GM18909 (cell line): Measurements from ENCODE around the gene HASPIN.

ENCODE experiments used
- ATAC-seq: cut with Tn5 transposase; IDR thresholded peaks from one replicate; pipeline ENCODE4 v1.9.1; 2021; ENCODE audit warnings: mild to moderate bottlenecking; ENCODE audit not compliant: unreplicated experiment, poor library complexity

The HASPIN gene

DNA sequence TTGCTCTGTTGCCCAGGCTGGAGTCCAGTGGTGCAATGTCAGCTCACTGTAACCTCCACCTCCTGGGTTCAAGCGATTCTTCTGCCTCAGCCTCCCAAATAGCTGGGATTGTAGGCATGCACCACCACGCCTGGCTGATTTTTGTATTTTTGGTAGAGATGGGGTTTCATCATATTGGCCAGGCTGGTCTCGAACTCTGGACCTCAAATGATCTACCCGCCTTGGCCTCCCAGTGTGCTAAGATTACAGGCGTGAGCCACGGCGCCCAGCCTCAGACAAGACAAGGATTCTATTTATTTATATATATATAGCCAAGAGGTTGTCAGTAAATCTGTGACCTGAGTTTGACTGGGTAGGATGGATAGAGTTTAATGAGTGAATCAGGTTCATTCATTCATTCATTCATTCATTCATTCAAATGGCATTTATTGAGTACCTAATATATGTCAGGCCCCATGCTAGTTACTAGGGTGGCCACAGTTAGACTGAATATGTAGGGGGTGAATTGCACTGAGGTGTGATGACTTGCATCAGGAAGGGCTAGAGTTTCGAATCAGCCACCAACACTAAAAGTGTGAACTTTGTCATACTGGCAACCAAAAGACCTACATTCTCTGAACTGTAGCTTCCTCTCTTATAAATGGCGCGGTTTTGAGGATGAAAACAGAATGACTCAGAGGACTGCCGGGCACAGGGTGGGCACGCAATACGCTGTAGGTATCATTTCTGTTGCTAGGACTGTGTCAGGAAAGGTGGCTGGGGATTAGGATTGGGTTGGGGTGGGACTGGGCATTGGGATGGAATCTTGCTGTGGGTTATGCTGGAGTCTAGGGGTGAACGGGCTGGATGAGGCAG is 39.4 kb downstream of the HASPIN start:
- peak; percentile 70 for ATAC-seq

DNA sequence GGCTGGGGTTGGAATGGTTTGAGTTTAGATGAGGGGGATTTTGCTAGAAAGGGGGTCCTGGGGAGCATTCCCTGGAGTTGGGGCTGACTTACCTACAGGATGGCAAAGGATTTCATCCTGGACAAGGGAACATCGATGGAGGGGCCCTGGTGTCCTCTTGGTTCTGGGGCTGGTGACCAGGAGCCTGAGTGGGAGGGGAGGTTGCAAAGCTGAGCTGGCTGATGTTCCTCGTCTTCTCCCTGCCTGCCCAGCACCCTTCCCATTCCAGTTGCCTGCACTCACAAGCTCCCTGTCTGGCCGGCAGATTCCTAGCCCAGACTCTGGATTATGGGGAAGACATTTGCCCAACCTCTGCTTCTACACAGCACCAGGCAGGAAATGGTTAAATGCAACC is 40.1 kb downstream of the HASPIN start:
- ATAC-seq: no peak

DNA sequence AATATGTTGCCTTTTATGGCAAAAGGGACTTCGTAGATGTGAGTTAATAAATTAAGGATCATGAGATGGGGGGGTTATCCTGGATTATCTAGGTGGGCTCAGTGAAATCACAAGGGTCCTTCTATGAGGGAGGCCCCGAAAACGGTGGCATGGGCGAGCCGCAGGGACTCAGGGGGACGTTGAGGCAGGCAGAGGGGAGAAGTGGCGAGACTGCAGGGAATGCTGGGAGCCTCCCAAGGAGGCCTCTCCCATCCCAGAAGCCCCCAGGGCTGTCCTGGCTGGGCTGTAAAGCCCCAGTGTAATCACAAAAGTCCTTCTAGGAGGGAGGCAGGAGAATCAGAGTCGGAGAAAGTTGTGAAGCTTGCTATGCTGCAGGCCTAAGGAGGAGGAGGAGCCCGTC is 42.3 kb downstream of the HASPIN start:
- ATAC-seq: no peak

DNA sequence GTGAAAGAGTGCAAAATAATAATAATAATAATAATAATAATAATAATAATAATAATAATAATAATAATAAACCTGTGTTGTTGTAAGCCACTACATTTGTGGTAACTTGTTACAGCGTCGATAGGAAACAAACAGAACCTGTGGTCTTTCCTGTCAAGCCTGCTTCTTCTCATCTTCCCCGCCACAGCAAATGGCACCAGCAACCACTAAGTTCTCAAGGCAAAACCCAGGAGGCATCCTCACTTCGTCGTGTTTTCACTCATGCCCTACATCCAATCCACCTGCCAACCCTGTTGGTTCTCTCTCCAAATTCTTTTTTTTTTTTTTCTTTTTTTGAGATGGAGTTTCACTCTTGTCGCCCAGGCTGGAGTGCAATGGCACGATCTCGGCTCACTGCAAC is 43.1 kb downstream of the HASPIN start:
- ATAC-seq: no peak

DNA sequence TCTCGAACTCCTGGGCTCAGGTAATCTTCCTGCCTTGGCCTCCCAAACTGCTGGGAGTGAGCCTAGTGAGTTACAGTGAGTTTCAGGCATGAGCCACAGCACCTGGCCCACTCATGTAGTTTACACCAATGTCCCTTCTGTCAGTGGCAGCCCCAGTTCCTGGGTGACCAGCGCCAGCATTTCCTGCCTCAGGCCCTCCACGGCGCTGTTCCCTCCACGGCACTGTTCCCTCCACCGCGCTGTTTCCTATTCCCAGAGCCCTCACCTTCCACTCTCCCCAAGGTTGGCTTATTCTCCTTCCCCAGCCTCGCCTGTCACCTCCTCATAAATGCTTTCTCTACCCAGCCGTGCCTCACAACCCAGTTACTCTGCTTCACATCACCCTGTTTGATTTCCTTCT is 44.6 kb downstream of the HASPIN start:
- ATAC-seq: no peak

DNA sequence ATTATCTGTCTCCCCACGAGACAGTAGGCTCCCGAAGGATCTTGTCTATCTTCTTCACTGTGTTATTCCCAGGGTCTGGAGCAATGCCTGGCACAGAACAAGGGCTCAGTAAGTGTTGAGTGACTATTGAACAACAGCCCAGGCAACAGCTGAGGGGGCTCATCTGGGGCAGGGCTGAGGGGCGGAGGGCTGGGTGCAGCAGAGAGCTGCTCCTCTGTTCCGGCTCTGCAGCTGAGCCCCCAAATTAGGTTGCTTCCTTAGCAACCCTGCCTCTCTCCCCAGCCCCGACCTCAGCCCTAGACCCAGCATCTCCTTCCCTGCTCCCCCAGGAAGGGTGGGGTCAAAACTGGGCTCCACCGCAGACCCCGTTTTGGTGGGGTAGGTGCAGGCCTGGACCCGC is 45.1 kb downstream of the HASPIN start:
- ATAC-seq: no peak

DNA sequence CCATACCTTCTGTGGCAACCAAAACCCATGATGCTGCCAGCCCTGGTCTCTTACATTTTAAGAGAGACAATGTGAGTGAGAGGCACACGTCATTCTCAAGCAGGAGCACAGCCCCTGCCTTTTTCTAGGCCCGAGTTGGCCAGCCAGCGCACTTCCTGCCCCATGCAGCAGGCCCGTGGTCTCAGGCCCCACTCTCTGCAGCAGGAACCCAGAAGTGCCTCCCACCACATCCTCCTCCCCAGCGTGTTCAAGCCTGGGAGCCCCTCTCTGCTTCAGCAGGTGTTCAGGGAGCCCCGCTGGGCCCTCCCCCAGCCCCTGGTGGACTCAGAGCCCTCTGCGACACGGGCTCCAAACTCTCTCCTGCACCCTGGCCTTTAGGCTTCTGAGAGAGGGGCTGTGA is 46.8 kb downstream of the HASPIN start:
- ATAC-seq: no peak

DNA sequence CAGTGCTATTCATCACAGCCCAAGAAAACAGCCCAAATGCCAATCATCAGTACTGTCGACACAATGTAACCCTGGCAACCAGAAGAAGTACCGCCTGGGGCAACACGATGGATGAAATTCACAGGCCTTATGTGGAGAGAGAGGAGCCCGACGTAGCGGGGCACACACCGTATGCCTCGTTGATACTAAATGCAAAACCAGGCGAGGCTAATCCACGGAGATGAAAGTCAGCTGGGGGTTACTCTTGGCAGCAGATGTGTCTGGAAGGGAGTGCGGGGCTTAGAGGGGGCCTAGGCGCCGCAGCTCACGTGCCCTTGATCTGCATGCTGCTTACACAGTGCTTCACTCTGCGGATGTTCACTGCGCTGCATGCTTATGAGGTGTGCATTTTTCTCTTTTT is 47.4 kb downstream of the HASPIN start:
- no peak for ATAC-seq

DNA sequence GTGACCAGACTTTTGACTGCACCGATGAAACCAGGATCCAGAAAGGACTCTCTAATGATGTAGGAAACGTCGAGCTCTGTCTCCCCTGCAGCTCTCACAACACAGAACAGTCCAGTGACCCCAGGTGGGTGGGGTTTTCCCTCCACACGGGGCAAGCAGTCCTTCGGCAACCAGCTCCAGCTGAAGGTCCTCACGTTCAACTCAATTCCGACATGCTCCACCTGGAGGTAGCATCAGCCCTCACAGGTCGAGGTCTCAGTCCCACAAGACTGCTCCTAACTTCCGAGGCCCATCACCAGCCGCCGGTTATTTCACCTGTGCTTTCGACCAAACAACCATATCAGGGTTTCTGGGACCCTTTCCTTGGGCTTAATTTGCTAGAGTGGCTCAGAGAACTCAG is 49.1 kb downstream of the HASPIN start:
- ATAC-seq: no peak

DNA sequence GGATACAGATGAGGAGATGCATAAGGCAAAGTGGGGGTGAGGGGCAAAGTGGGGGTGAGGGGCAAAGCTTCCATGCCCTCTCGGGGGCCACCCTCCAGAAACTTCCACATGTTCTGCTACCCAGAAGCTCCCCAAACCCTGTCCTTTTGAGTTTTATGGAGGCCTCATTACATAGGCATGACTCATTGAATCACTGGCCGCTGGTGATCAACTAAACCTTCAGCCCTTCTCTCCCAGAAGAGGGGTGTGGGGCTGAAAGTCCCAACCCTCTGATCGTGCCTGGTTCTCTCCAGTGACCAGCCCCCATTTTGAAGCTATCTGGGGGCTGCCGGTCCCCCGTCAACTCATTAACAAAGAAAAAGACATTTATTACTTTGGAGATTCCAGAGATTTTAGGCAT is 49.8 kb downstream of the HASPIN start:
- no peak for ATAC-seq

DNA sequence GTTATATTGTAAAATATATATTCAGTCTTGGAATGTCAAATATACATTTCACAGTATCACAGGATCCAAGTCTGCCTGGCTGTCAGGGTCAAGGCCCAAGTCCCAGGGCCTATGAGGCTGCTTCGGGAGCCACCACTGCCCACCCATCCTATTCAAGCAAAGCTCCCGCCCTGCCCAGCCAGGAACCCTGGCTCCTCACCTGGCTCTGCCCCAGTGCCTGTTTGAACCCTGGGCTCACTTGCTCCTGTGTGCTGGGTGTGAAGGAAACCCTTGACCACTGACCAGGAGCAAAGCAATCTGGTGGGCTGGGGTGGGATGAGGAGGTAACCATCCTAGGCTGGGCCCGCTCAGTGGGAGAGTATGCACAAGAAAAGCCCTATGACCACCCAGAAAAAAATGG is 50.3 kb downstream of the HASPIN start:
- ATAC-seq: no peak
